CD4-positive, alpha-beta memory T cell (primary cell): ENCODE measurements around the gene SIN3B. TPM values are rescaled to one million over a fixed set of nuclear protein-coding genes. Genes with fewer than 3 reads are reported as not detected.

Experiments used
- CTCF ChIA-PET: fragments of 350-600 bp; sonication (Branson Sonifier 250); formaldehyde crosslinking; loops from one replicate; lab custom pipeline; 2021; ENCODE audit warnings: inconsistent platforms; ENCODE audit not compliant: partially characterized antibody; lab: Charles Lee
- POLR2A ChIA-PET: fragments of 350-600 bp; sonication (Branson Sonifier 250); formaldehyde crosslinking; loops from one replicate; lab custom pipeline; 2021; ENCODE audit not compliant: partially characterized antibody; lab: Charles Lee
- DNase-seq, 5 donors: peaks; one replicate each; pipeline versions ENCODE4 v3.0.0 to v3.0.0-alpha.2; 2020 to 2022; ENCODE audit warnings: mixed read lengths in 1 of 5
- H3K27ac ChIP-seq: one replicate; pipeline ENCODE4 v1.7.0; 2013; ENCODE audit warnings: low read depth, low read length
- H3K27me3 ChIP-seq: 2 replicates; pipeline ENCODE4 v1.7.0; 2013; ENCODE audit warnings: mild to moderate bottlenecking, low read length, moderate library complexity; ENCODE audit not compliant: insufficient read depth
- H3K36me3 ChIP-seq: 2 replicates; pipeline ENCODE4 v1.7.0; 2013; ENCODE audit warnings: mild to moderate bottlenecking, low read length, moderate library complexity; ENCODE audit not compliant: insufficient read depth
- H3K4me1 ChIP-seq: 2 replicates; pipeline ENCODE4 v1.7.0; 2013; ENCODE audit warnings: mild to moderate bottlenecking, low read length, moderate library complexity; ENCODE audit not compliant: insufficient read depth
- H3K4me3 ChIP-seq, 2 donors: one replicate each; pipeline ENCODE4 v1.7.0; 2013; ENCODE audit warnings: low read length in 2 of 2, mild to moderate bottlenecking in 1 of 2
- H3K9me3 ChIP-seq, 2 donors: one replicate each; pipeline ENCODE4 v1.7.0; 2013; ENCODE audit warnings: low read length in 2 of 2, control low read depth in 1 of 2; ENCODE audit not compliant: control insufficient read depth in 1 of 2
- H3K27ac Mint-ChIP-seq, 7 donors: one replicate each; pipeline ENCODE4 v1.8.0; 2020 to 2021; ENCODE audit warnings: mixed read lengths in 7 of 7, mild to moderate bottlenecking in 6 of 7, inconsistent platforms in 3 of 7, moderate library complexity in 3 of 7
- H3K27me3 Mint-ChIP-seq, 2 donors: one replicate each; pipeline ENCODE4 v1.8.0; 2020 to 2021; ENCODE audit warnings: mixed read lengths in 2 of 2
- H3K36me3 Mint-ChIP-seq, 2 donors: one replicate each; pipeline ENCODE4 v1.8.0; 2020 to 2021; ENCODE audit warnings: mixed read lengths in 2 of 2, inconsistent platforms in 1 of 2, mild to moderate bottlenecking in 1 of 2
- H3K4me1 Mint-ChIP-seq, 4 donors: one replicate each; pipeline ENCODE4 v1.8.0; 2020 to 2021; ENCODE audit warnings: mixed read lengths in 4 of 4, mild to moderate bottlenecking in 1 of 4
- H3K4me3 Mint-ChIP-seq, 8 donors: one replicate each; pipeline ENCODE4 v1.8.0; 2020 to 2021; ENCODE audit warnings: mixed read lengths in 8 of 8, mild to moderate bottlenecking in 7 of 8, moderate library complexity in 6 of 8, inconsistent platforms in 3 of 8
- H3K9me3 Mint-ChIP-seq, 8 donors: one replicate each; pipeline ENCODE4 v1.8.0; 2020 to 2021; ENCODE audit warnings: mixed read lengths in 8 of 8, mild to moderate bottlenecking in 5 of 8, inconsistent platforms in 3 of 8, moderate library complexity in 1 of 8
- intact Hi-C: fragments of 100-400 bp; cut with micrococcal nuclease; formaldehyde crosslinking; loops from one replicate; pipeline ENCODE4 v1.15.1; 2023
- polyA plus RNA-seq, 2 donors: library from polyadenylated mRNA; unstranded; fragments of 300-500 nt; fragmentation: Illumina TruSeq; gene quantifications; one replicate each; pipeline ENCODE4 v1.2.3, GENCODE V29; 2021
- total RNA-seq, 2 experiments: library from RNA; stranded (reverse); gene quantifications; one replicate each; pipeline ENCODE4 v1.2.3, GENCODE V29; 2021

The SIN3B gene
- total and polyA plus RNA-seq, 4 experiments from 2014 or later = 1.4 to 88.4 (median 46.0) TPM

DNA sequence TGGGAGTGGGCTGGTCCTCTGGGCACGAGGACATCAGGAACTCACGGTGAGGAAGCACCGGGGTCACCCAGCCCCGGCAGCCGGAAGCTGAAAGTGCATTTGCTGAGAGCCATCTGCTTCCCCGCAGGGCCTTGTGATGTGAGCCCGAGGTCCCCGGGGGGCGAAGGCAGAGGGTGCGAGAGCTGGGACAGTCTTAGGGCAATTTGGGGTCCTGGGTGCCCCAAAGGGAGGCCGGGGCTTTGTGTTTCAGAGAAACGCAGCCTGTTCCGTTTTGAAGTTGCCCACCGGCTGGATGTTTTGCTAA lies 64.4 kb downstream of the SIN3B start:
- no peak overlapping the region for H3K27ac ChIP-seq
- peak overlapping the region in 2 of 7 donors; percentile 47 to 73 for H3K27ac Mint-ChIP-seq
- peaks cover 0 to 6% (median 0%) of the 10 kb centered on the region in 8 donors for H3K9me3 Mint-ChIP-seq
- POLR2A ChIA-PET = no interaction called here
- no peaks in the 10 kb centered on the region for H3K36me3 Mint-ChIP-seq
- no peak for DNase-seq
- H3K4me3 Mint-ChIP-seq = no peak overlapping the region
- no peaks in the 10 kb centered on the region for H3K27me3 ChIP-seq
- peaks cover 7 to 9% of the 10 kb centered on the region in 2 donors for H3K27me3 Mint-ChIP-seq
- no peaks in the 10 kb centered on the region for H3K9me3 ChIP-seq
- intact Hi-C loops = no loop called here
- peaks cover 11% of the 10 kb centered on the region for H3K4me1 ChIP-seq
- peaks cover 7 to 26% (median 13%) of the 10 kb centered on the region in 4 donors for H3K4me1 Mint-ChIP-seq
- no peaks in the 10 kb centered on the region for H3K36me3 ChIP-seq
- no peak overlapping the region for H3K4me3 ChIP-seq
- CTCF ChIA-PET = no interaction called here

DNA sequence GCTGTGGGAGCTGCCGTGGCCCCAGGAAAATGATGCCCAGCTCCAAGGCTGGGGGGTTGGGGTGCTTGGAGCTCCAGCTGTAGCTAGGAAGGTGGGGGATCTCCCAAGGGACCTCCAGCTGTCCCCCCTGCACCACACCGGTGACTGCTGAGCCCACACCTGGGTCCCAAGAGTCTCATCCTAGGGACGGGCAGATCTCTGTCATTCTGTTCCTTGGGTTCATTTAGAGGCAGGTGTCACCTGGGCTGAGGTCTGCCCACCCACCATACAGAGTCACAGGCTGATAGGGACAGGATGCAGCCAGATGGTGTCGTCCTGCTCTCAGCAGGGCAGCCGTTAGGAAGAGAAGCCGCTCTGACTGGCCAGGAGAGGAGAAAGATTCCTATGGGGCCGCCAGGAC lies 64.9 kb downstream of the SIN3B start:
- Histone ChIP-seq H3K4me3 (no peak overlapping the region), H3K4me1 (peaks cover 11% of the 10 kb centered on the region), H3K27ac (no peak overlapping the region), H3K27me3 (no peaks in the 10 kb centered on the region), H3K36me3 (no peaks in the 10 kb centered on the region), H3K9me3 (no peaks in the 10 kb centered on the region)
- no peak for DNase-seq
- ChIA-PET POLR2A (no interaction called here), CTCF (no interaction called here)
- H3K36me3 Mint-ChIP-seq = no peaks in the 10 kb centered on the region
- peaks cover 7 to 9% of the 10 kb centered on the region in 2 donors for H3K27me3 Mint-ChIP-seq
- peaks cover 0 to 6% (median 0%) of the 10 kb centered on the region in 8 donors for H3K9me3 Mint-ChIP-seq
- peak overlapping the region in 1 of 7 donors; percentile 46 for H3K27ac Mint-ChIP-seq
- no peak overlapping the region for H3K4me3 Mint-ChIP-seq
- peaks cover 8 to 30% (median 15%) of the 10 kb centered on the region in 4 donors for H3K4me1 Mint-ChIP-seq
- intact Hi-C loops = no loop called here

DNA sequence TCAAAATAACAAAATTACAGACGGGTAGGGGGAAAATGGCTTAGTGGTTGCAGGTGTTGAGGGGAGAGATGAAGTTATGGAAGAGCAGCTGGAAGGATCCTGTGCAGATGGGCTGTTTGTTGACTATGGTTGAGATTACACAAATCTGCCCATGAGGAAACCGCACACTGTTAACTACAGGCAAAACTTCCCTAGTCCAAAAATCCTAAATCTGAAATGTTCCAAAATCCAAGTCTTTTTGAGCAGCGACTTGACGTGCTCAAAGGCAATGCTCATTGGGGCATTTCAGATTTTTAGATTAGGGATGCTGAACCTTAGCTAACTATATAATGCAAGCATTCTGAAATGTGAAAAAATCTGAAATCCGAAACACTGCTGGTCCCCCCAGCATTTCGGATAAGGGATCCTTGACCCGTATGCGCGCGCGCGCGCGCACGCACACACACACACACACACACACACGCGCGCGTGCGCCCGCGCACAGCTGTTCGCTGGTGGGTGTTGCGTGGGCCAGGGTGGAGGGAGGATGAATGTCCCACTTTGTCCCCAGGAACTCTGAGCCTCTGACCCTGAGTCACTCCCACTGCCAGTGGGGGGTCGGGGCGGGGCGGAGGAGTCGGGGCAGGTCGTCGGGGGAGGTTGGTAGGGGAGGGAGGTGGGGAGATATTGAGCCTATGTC lies 66.4 kb downstream of the SIN3B start:
- H3K27ac Mint-ChIP-seq = peak overlapping the region in 4 of 7 donors; percentile 46 to 80 (median 69)
- intact Hi-C loops = loop anchor here (2.0 to 5.0 kb wide), 2 partner anchors 107 to 123 kb away; no protein-coding TSS in a partner anchor
- Histone ChIP-seq H3K27ac (no peak overlapping the region), H3K27me3 (no peaks in the 10 kb centered on the region), H3K9me3 (no peaks in the 10 kb centered on the region), H3K4me3 (no peak overlapping the region), H3K36me3 (no peaks in the 10 kb centered on the region), H3K4me1 (peaks cover 20% of the 10 kb centered on the region)
- peaks cover 0 to 8% (median 0%) of the 10 kb centered on the region in 8 donors for H3K9me3 Mint-ChIP-seq
- POLR2A ChIA-PET = interaction anchor here (0.5 kb wide), 1 partner anchor 339 kb away, joined by 3 read pairs; no protein-coding TSS in a partner anchor
- CTCF ChIA-PET = no interaction called here
- peaks cover 10 to 40% (median 23%) of the 10 kb centered on the region in 4 donors for H3K4me1 Mint-ChIP-seq
- H3K36me3 Mint-ChIP-seq = no peaks in the 10 kb centered on the region
- peak overlapping the region in 5 of 8 donors; percentile 39 to 78 (median 59) for H3K4me3 Mint-ChIP-seq
- peaks cover 7% of the 10 kb centered on the region in 2 donors for H3K27me3 Mint-ChIP-seq
- DNase-seq = no peak

DNA sequence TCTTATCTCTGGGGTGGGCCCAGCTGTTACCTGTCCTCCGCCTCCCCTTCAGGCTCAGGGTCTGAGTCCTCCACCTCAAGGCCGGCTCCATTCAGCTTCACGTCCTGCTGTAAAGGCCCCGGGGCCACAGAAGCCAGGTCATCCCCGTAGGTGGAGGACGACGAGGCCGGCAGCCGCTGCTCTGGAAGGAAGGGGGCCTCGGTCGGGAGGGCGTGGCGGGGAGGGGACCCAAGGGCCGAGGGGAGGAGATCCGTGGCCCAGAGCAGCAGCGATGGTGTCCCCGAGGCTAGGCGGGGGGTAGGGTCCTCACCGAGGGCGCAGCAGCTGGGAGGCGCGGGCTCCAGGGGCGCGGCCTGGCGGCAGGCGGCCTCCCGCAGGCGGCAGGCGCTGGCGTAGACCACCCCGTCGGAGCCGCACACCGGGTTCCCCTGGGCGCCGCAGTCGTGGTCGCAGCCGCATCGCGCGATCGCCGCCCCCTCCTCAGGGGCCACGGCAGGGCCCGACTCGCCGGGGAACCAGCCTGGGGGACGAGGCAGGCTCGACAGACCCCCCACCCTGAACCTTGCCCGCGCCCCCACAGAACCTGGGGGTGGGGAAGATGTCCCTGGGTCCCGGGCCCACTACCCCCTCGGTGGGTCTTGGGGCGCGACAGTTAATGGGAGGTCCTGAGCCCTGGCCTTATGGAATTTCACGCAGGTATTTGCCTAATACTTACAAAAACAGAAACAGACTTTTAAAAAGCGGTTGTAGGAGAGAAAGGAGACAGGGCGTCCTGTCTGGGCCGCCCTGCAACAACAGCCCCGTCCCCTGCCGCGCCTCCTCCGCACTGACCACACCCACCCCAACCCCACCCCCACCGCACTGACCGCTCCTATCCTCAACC lies 67.2 kb downstream of the SIN3B start:
- Histone ChIP-seq H3K4me1 (peaks cover 20% of the 10 kb centered on the region), H3K27me3 (no peaks in the 10 kb centered on the region), H3K36me3 (no peaks in the 10 kb centered on the region), H3K4me3 (peak overlapping the region in 1 of 2 donors; percentile 28), H3K9me3 (no peaks in the 10 kb centered on the region), H3K27ac (no peak overlapping the region)
- H3K9me3 Mint-ChIP-seq = peaks cover 0 to 8% (median 0%) of the 10 kb centered on the region in 8 donors
- CTCF ChIA-PET = no interaction called here
- DNase-seq = peak in 1 of 5 donors; percentile 36
- H3K36me3 Mint-ChIP-seq = no peaks in the 10 kb centered on the region
- peak overlapping the region in 5 of 7 donors; percentile 46 to 84 (median 69) for H3K27ac Mint-ChIP-seq
- H3K27me3 Mint-ChIP-seq = peaks cover 7% of the 10 kb centered on the region in 2 donors
- peaks cover 10 to 40% (median 23%) of the 10 kb centered on the region in 4 donors for H3K4me1 Mint-ChIP-seq
- peak overlapping the region; percentile 48 to 83 (median 76) for H3K4me3 Mint-ChIP-seq
- intact Hi-C loops = loop anchor here (2.0 to 5.0 kb wide), 2 partner anchors 106 to 124 kb away; no protein-coding TSS in a partner anchor
- POLR2A ChIA-PET = interaction anchor here (0.5 kb wide), 1 partner anchor 338 kb away, joined by 3 read pairs; no protein-coding TSS in a partner anchor

DNA sequence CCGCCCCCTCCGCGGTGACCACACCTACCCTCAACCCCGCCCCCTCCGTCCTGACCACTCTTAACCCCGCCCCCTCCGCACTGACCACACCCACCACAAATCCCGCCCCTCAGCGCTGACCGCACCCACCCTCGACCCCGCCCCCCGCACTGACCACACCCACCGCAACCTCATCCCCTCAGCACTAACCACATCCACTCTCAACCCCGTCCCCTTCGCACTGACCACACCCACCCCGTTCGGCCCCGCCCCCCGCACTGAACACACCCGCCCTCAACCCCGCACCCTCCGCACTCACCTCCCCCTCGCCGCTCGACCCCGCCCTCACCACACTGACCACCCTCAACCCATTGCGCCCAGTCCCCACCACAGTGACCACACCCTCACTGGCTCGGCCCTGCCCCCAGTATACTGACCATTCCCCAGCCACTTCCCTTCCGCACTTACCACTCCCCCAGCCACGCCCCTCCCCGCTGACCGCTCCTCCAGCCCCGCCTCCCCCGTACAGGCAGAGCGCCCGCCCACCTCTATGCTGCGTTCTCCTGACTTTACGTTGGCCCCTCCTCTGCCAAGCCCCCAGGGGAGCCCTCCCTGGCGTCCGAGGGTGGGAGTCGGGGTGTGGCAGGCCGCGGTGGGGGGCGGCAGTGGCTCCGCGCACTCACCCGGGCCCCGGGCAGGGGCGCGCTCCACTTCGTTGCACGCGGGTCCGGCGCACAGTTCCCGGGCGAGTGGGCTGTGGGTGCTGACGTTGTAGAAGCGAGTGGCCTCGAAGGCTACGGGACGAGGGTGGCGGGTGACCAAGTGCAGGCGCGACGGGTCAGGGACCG lies 68.0 kb downstream of the SIN3B start:
- H3K4me3 Mint-ChIP-seq = peak overlapping the region; percentile 68 to 83 (median 74)
- H3K27ac ChIP-seq = no peak overlapping the region
- peak overlapping the region in 2 of 7 donors; percentile 9 to 78 for H3K27ac Mint-ChIP-seq

DNA sequence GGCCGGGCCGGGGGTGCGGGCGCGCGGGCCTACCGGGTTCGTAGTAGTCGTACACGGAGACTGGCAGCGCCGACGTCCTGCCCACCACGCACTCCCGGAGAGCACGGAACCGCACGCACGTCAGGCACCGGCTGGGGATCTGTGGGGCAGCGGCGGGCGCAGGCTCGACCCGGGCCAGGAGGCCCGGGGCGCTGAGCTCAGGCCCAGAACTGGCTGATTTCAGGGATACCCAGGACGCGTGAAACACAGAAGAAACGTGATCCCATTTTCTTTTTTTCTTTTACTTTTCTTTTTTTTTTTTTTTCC lies 68.6 kb downstream of the SIN3B start:
- Mint-ChIP-seq H3K36me3 (no peaks in the 10 kb centered on the region), H3K27me3 (peaks cover 2 to 4% of the 10 kb centered on the region in 2 donors), H3K4me3 (peak overlapping the region; percentile 66 to 80 (median 73)), H3K27ac (peak overlapping the region in 1 of 7 donors; percentile 78), H3K4me1 (peaks cover 10 to 36% (median 23%) of the 10 kb centered on the region in 4 donors), H3K9me3 (peaks cover 0 to 9% (median 0%) of the 10 kb centered on the region in 8 donors)
- Histone ChIP-seq H3K27ac (no peak overlapping the region), H3K27me3 (no peaks in the 10 kb centered on the region), H3K4me1 (peaks cover 20% of the 10 kb centered on the region), H3K36me3 (no peaks in the 10 kb centered on the region), H3K4me3 (peak overlapping the region in 1 of 2 donors; percentile 47), H3K9me3 (no peaks in the 10 kb centered on the region)
- DNase-seq = no peak
- ChIA-PET POLR2A (no interaction called here), CTCF (no interaction called here)
- intact Hi-C loops = loop anchor here (2.0 to 5.0 kb wide), 2 partner anchors 105 to 126 kb away; no protein-coding TSS in a partner anchor

More for the DNA sequence above, 68.0 kb downstream of the SIN3B start:
- Mint-ChIP-seq H3K4me1 (peaks cover 10 to 39% (median 23%) of the 10 kb centered on the region in 4 donors), H3K27me3 (peaks cover 5 to 6% of the 10 kb centered on the region in 2 donors), H3K9me3 (peaks cover 0 to 9% (median 0%) of the 10 kb centered on the region in 8 donors), H3K36me3 (no peaks in the 10 kb centered on the region)
- intact Hi-C loops = loop anchor here (2.0 to 5.0 kb wide), 2 partner anchors 106 to 125 kb away; no protein-coding TSS in a partner anchor
- ChIA-PET CTCF (no interaction called here), POLR2A (no interaction called here)
- H3K4me3 ChIP-seq = peak overlapping the region in 1 of 2 donors; percentile 47
- peaks cover 20% of the 10 kb centered on the region for H3K4me1 ChIP-seq
- peak; percentile 32 to 67 (median 49) for DNase-seq
- H3K27me3 ChIP-seq = no peaks in the 10 kb centered on the region
- H3K36me3 ChIP-seq = no peaks in the 10 kb centered on the region
- H3K9me3 ChIP-seq = no peaks in the 10 kb centered on the region
